K562 (cell line): Measurements from ENCODE around the gene SIRPG. TPM values are rescaled to one million over a fixed set of nuclear protein-coding genes. Genes with fewer than 3 reads are reported as not detected.

ENCODE experiments used
- ATAC-seq: fragments of 200-7000 bp; cut with Tn5 transposase; 3 replicates; pipeline ENCODE4 v1.9.1; 2020; ENCODE audit warnings: moderate library complexity
- BruUV-seq: library from RNA; stranded (reverse); fragments of 400-500 nt; replicated peaks from 2 replicates; lab custom pipeline; 2021; lab: Mats Ljungman, UMichigan
- CTCF ChIA-PET: fragments of 300-600 bp; formaldehyde crosslinking; extraction: SDS; loops from one replicate; lab custom pipeline; 2021; ENCODE audit warnings: low intra/inter-chr PET ratio; lab: Yijun Ruan, JAX
- POLR2A ChIA-PET: fragments of 300-600, 350-650 bp; sonication (Branson Sonifier 250); formaldehyde crosslinking; extraction: SDS; loops from one replicate; lab custom pipeline; 2021; ENCODE audit warnings: antibody characterized with exemption, inconsistent platforms; lab: Yijun Ruan, JAX
- DNase-seq, 4 experiments: peaks; one replicate each; pipeline versions ENCODE4 v3.0.0 to v3.0.0-alpha.2; 2011 to 2018; ENCODE audit warnings: low spot score in 3 of 4, mixed read lengths in 3 of 4; ENCODE audit errors: extremely low read depth in 1 of 4
- FAIRE-seq: peaks from 2 replicates; lab custom pipeline; 2011; peaks lifted over from hg19 to GRCh38; lab: Jason Lieb, UNC
- H2AFZ ChIP-seq: 2 replicates; pipeline ENCODE4 v1.6.0; 2011; ENCODE audit warnings: low read depth, low read length, control low read depth, inconsistent platforms
- H3K27ac ChIP-seq: fragments of 200-600 bp; 3 replicates; pipeline ENCODE4 v1.8.0; 2011; ENCODE audit warnings: low read depth, mild to moderate bottlenecking, control low read depth, inconsistent platforms, low read length, moderate library complexity, mixed read lengths; ENCODE audit errors: extremely low read depth
- H3K27me3 ChIP-seq, 2 experiments: fragments of 300-600 bp in 1 of 2; 2 replicates in 1 of 2; 3 replicates in 1 of 2; pipeline versions ENCODE4 v1.6.0 to v1.8.0; 2011; ENCODE audit warnings: inconsistent platforms in 2 of 2, low read length in 2 of 2, mild to moderate bottlenecking in 1 of 2, mixed read lengths in 1 of 2, moderate library complexity in 1 of 2; ENCODE audit not compliant: control insufficient read depth in 2 of 2, insufficient read depth in 2 of 2
- H3K36me3 ChIP-seq: fragments of 300-600 bp; 3 replicates; pipeline ENCODE4 v1.8.0; 2011; ENCODE audit warnings: mild to moderate bottlenecking, low read length, inconsistent platforms; ENCODE audit not compliant: control insufficient read depth, insufficient read depth
- H3K4me1 ChIP-seq, 2 experiments: fragments of 200-600 bp in 1 of 2; replicated peaks in 1 of 2; 2 replicates in 1 of 2; 3 replicates in 1 of 2; pipeline versions ENCODE4 v1.5.1 to v1.8.0; 2011; ENCODE audit warnings: inconsistent platforms in 2 of 2, low read length in 2 of 2, mild to moderate bottlenecking in 1 of 2, mixed read lengths in 1 of 2, moderate library complexity in 1 of 2; ENCODE audit not compliant: control insufficient read depth in 2 of 2, insufficient read depth in 2 of 2
- H3K4me2 ChIP-seq: 2 replicates; pipeline ENCODE4 v1.6.1; 2011; ENCODE audit warnings: low read length, control low read depth, inconsistent platforms, mixed read lengths; ENCODE audit not compliant: insufficient read depth
- H3K4me3 ChIP-seq: fragments of 200-600 bp; sonication (generic), shearing (Covaris generic); 2 replicates; pipeline ENCODE4 v1.5.1; 2016; ENCODE audit warnings: control low read depth, inconsistent platforms
- H3K79me2 ChIP-seq: fragments of 200-600 bp; 3 replicates; pipeline ENCODE4 v1.8.0; 2011; ENCODE audit warnings: low read length, inconsistent platforms; ENCODE audit not compliant: control insufficient read depth, insufficient read depth
- H3K9ac ChIP-seq, 2 experiments: 2 replicates each; pipeline versions ENCODE4 v1.6.0 to v1.6.1; 2011; ENCODE audit warnings: low read depth in 2 of 2, low read length in 2 of 2, control low read depth in 1 of 2, inconsistent platforms in 1 of 2, mild to moderate bottlenecking in 1 of 2, mixed read lengths in 1 of 2; ENCODE audit not compliant: insufficient read depth in 1 of 2
- H3K9me1 ChIP-seq: one replicate; pipeline ENCODE4 v1.6.0; 2011; ENCODE audit warnings: inconsistent platforms, mild to moderate bottlenecking, low read length, moderate library complexity; ENCODE audit not compliant: control insufficient read depth, insufficient read depth
- H3K9me3 ChIP-seq: replicated peaks from 2 replicates; pipeline ENCODE4 v1.5.1; 2011; ENCODE audit warnings: low read depth, low read length, inconsistent platforms; ENCODE audit not compliant: control insufficient read depth, insufficient read depth
- H4K20me1 ChIP-seq: replicated peaks from 2 replicates; pipeline ENCODE4 v1.6.1; 2011; ENCODE audit warnings: low read length, inconsistent platforms, mixed read lengths; ENCODE audit not compliant: control insufficient read depth, insufficient read depth
- MTA3 ChIP-seq: fragments of 450-650 bp; formaldehyde crosslinking; IDR thresholded peaks from 2 replicates; pipeline ENCODE4 v1.6.1; 2017; ENCODE audit warnings: mild to moderate bottlenecking, borderline replicate concordance
- PHTF2 ChIP-seq: fragments of 250-450 bp; sonication (Bioruptor Pico); IDR thresholded peaks from 2 replicates; pipeline ENCODE4 v1.5.0; 2021; ENCODE audit warnings: mild to moderate bottlenecking
- WGBS: fragments of 100-300 bp; shearing (Covaris generic); methylation state at CpG from one replicate; pipeline ENCODE4 v1.1.6; 2016; ENCODE audit warnings: low coverage, mixed read lengths; ENCODE audit not compliant: insufficient coverage; ENCODE audit errors: missing lambda C conversion rate; 5-methylcytosine and 5-hydroxymethylcytosine counted together
- in situ Hi-C: fragments of 300-500 bp; cut with MboI; formaldehyde crosslinking; loops from 4 replicates; pipeline ENCODE4 v1.15.0; 2018; ENCODE audit warnings: inconsistent platforms, mixed read lengths
- intact Hi-C: fragments of 100-400 bp; cut with micrococcal nuclease; formaldehyde crosslinking; loops from 2 replicates; pipeline ENCODE4 v1.14.2; 2022
- polyA plus RNA-seq, 8 experiments: library from polyadenylated mRNA; depleted of rRNA in 4 of 8; stranded (reverse) in 5 of 8; unstranded in 3 of 8; fragments of >200 nt; fragmentation: Nextera tagmentation in 2 of 8; fragmentation: Illumina TruSeq in 1 of 8; extraction: Ambion mirVana in 2 of 8; extraction: Trizol in 1 of 8; gene quantifications; 2 replicates each; pipeline versions ENCODE4 v1.2.1 to v1.2.3, GENCODE V29; 2011 to 2014; ENCODE audit warnings: inconsistent platforms in 1 of 8, missing spikeins in 1 of 8
- small RNA-seq: library from RNA; depleted of rRNA; stranded (forward); fragments of <200 nt; gene quantifications from one replicate; pipeline ENCODE3, GENCODE V24; 2014
- total RNA-seq, 7 experiments: library from RNA; depleted of rRNA in 6 of 7; stranded (reverse); fragments of >200 nt in 6 of 7; fragmentation: Illumina TruSeq in 2 of 7; extraction: Trizol in 2 of 7; gene quantifications; 2 replicates each; pipeline versions ENCODE4 v1.2.1 to v1.2.3, GENCODE V29; 2011 to 2021; ENCODE audit warnings: low replicate concordance in 1 of 7
- TF ChIP-seq, protein P1 (sequence below): fragments of 250-450 bp; sonication (Bioruptor Pico); IDR thresholded peaks from 2 replicates; pipeline ENCODE4 v1.9.0; 2021; ENCODE audit warnings: mild to moderate bottlenecking, inconsistent platforms

SIRPG gene
- total and polyA plus RNA-seq, 9 of the 15 experiments (the other 6 are each of a cell fraction or from before 2014, with no cell fraction given): not detected

DNA sequence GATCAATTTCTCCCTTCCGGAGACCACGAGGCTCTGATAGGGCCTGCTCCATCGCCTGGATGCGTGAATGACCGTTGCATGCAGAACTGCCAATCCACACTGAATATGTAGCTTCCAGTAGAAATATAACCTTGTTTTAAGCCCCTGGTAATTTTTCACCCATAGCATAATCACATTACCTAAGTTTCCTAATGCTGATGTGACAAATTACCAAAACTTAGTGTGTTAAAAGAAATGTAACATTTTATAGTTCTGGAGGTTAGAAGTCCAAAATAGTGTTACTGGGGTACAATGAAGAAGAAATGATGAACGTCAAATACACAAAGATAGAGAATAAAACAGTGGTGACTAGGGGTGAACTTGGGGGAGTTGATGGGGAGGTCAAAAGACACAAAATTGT, 78.1 kb downstream of the SIRPG start:
- no peak overlapping the region for H2AFZ ChIP-seq
- ChIA-PET CTCF (no interaction called here), POLR2A (no interaction called here)
- H3K79me2 ChIP-seq: no peaks in the 10 kb centered on the region
- BruUV-seq: no TSS peak
- TF ChIP-seq, protein P1, sequence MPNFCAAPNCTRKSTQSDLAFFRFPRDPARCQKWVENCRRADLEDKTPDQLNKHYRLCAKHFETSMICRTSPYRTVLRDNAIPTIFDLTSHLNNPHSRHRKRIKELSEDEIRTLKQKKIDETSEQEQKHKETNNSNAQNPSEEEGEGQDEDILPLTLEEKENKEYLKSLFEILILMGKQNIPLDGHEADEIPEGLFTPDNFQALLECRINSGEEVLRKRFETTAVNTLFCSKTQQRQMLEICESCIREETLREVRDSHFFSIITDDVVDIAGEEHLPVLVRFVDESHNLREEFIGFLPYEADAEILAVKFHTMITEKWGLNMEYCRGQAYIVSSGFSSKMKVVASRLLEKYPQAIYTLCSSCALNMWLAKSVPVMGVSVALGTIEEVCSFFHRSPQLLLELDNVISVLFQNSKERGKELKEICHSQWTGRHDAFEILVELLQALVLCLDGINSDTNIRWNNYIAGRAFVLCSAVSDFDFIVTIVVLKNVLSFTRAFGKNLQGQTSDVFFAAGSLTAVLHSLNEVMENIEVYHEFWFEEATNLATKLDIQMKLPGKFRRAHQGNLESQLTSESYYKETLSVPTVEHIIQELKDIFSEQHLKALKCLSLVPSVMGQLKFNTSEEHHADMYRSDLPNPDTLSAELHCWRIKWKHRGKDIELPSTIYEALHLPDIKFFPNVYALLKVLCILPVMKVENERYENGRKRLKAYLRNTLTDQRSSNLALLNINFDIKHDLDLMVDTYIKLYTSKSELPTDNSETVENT (CRISPR knock-in tag): no peak
- TF ChIP-seq MTA3 (no peak), PHTF2 (no peak)
- H3K27me3 ChIP-seq: no peaks in the 10 kb centered on the region
- no peak overlapping the region for H3K27ac ChIP-seq
- DNase-seq (no peak), FAIRE-seq (no peak), ATAC-seq (no peak)
- no peaks in the 10 kb centered on the region for H3K4me1 ChIP-seq
- H3K4me2 ChIP-seq: no peak overlapping the region
- no peaks in the 10 kb centered on the region for H3K36me3 ChIP-seq
- in situ Hi-C loops: no loop called here
- H3K9me3 ChIP-seq: no peaks in the 10 kb centered on the region
- H4K20me1 ChIP-seq: no peaks in the 10 kb centered on the region
- H3K9me1 ChIP-seq: no peaks in the 10 kb centered on the region
- no peak overlapping the region for H3K9ac ChIP-seq
- WGBS: 0% methylated on average over 1 of the region's 6 CpGs
- H3K4me3 ChIP-seq: no peak overlapping the region
- intact Hi-C loops: no loop called here

Small RNA genes lying within 50 kb of the gene (small RNA-seq; reads per million reads assigned to genes)
- gene AL109809.3 (not detected), gene RN7SL561P (not detected)

Other genes starting within 250 kb of the SIRPG start
- gene NSFL1C, start 190.9 kb downstream of the SIRPG start, total RNA-seq (2014; rRNA removed): 69.8 and 82.5 TPM in 2 replicates
- 27.2 and 29.9 TPM in 2 replicates for gene NSFL1C, start 190.9 kb downstream of the SIRPG start, total RNA-seq (2014; rRNA removed; fragmentation: Illumina TruSeq; extraction: Trizol)
- gene NSFL1C, start 190.9 kb downstream of the SIRPG start, total RNA-seq (2015; rRNA removed; fragmentation: Illumina TruSeq; extraction: Trizol): 35.4 and 36.3 TPM in 2 replicates
- 97.3 and 99.1 TPM in 2 replicates for gene NSFL1C, start 190.9 kb downstream of the SIRPG start, total RNA-seq (2021)
- 20.8 and 26.5 TPM in 2 replicates for gene NSFL1C, start 190.9 kb downstream of the SIRPG start, polyA plus RNA-seq (2011; rRNA removed)
- gene NSFL1C, start 190.9 kb downstream of the SIRPG start, polyA plus RNA-seq (2014; fragmentation: Illumina TruSeq; extraction: Trizol): 104 and 119 TPM in 2 replicates
- 10 to 100 TPM; 39.3 to 47.0 TPM for gene NSFL1C, start 190.9 kb downstream of the SIRPG start, polyA plus RNA-seq (2014; fragmentation: Nextera tagmentation; extraction: Ambion mirVana)
- gene NSFL1C, start 190.9 kb downstream of the SIRPG start, polyA plus RNA-seq (2014; rRNA removed): 53.8 and 71.3 TPM in 2 replicates
- gene SIRPB2, start 166.4 kb downstream of the SIRPG start, total RNA-seq (2014; rRNA removed): not detected in 2 replicates
- not detected in 2 replicates for gene SIRPB2, start 166.4 kb downstream of the SIRPG start, total RNA-seq (2014; rRNA removed; fragmentation: Illumina TruSeq; extraction: Trizol)
- 0.07 TPM in 1 of 2 replicates, not detected in the other for gene SIRPB2, start 166.4 kb downstream of the SIRPG start, total RNA-seq (2015; rRNA removed; fragmentation: Illumina TruSeq; extraction: Trizol)
- gene SIRPB2, start 166.4 kb downstream of the SIRPG start, total RNA-seq (2021): not detected in 2 replicates
- not detected in 2 replicates for gene SIRPB2, start 166.4 kb downstream of the SIRPG start, polyA plus RNA-seq (2011; rRNA removed)
- not detected in 2 replicates for gene SIRPB2, start 166.4 kb downstream of the SIRPG start, polyA plus RNA-seq (2014; fragmentation: Illumina TruSeq; extraction: Trizol)
- gene SIRPB2, start 166.4 kb downstream of the SIRPG start, polyA plus RNA-seq (2014; fragmentation: Nextera tagmentation; extraction: Ambion mirVana): under 1 TPM in 1 of 2 experiments, not detected in 1; 0.07 TPM
- not detected in 2 replicates for gene SIRPB2, start 166.4 kb downstream of the SIRPG start, polyA plus RNA-seq (2014; rRNA removed)
- not detected in 2 replicates for gene SIRPD, start 100.1 kb downstream of the SIRPG start, total RNA-seq (2014; rRNA removed)
- not detected in 2 replicates for gene SIRPD, start 100.1 kb downstream of the SIRPG start, total RNA-seq (2014; rRNA removed; fragmentation: Illumina TruSeq; extraction: Trizol)
- gene SIRPD, start 100.1 kb downstream of the SIRPG start, total RNA-seq (2015; rRNA removed; fragmentation: Illumina TruSeq; extraction: Trizol): not detected in 2 replicates
- gene SIRPD, start 100.1 kb downstream of the SIRPG start, total RNA-seq (2021): not detected in 2 replicates
- not detected in 2 replicates for gene SIRPD, start 100.1 kb downstream of the SIRPG start, polyA plus RNA-seq (2011; rRNA removed)
- gene SIRPD, start 100.1 kb downstream of the SIRPG start, polyA plus RNA-seq (2014; fragmentation: Illumina TruSeq; extraction: Trizol): not detected in 2 replicates
- gene SIRPD, start 100.1 kb downstream of the SIRPG start, polyA plus RNA-seq (2014; fragmentation: Nextera tagmentation; extraction: Ambion mirVana): not detected
- not detected in 2 replicates for gene SIRPD, start 100.1 kb downstream of the SIRPG start, polyA plus RNA-seq (2014; rRNA removed)
- not detected in 2 replicates for gene SIRPB1, start 37.8 kb downstream of the SIRPG start, total RNA-seq (2014; rRNA removed)
- gene SIRPB1, start 37.8 kb downstream of the SIRPG start, total RNA-seq (2014; rRNA removed; fragmentation: Illumina TruSeq; extraction: Trizol): not detected in 2 replicates
- not detected in 2 replicates for gene SIRPB1, start 37.8 kb downstream of the SIRPG start, total RNA-seq (2015; rRNA removed; fragmentation: Illumina TruSeq; extraction: Trizol)
- gene SIRPB1, start 37.8 kb downstream of the SIRPG start, total RNA-seq (2021): not detected in 2 replicates
- gene SIRPB1, start 37.8 kb downstream of the SIRPG start, polyA plus RNA-seq (2011; rRNA removed): not detected in 2 replicates
- not detected in 2 replicates for gene SIRPB1, start 37.8 kb downstream of the SIRPG start, polyA plus RNA-seq (2014; fragmentation: Illumina TruSeq; extraction: Trizol)
- gene SIRPB1, start 37.8 kb downstream of the SIRPG start, polyA plus RNA-seq (2014; fragmentation: Nextera tagmentation; extraction: Ambion mirVana): not detected
- not detected in 2 replicates for gene SIRPB1, start 37.8 kb downstream of the SIRPG start, polyA plus RNA-seq (2014; rRNA removed)
- gene SIRPA, start 237.6 kb upstream of the SIRPG start, total RNA-seq (2014; rRNA removed): 0.04 TPM in 1 of 2 replicates, not detected in the other
- 0.10 and 0.11 TPM in 2 replicates for gene SIRPA, start 237.6 kb upstream of the SIRPG start, total RNA-seq (2014; rRNA removed; fragmentation: Illumina TruSeq; extraction: Trizol)
- 0.23 and 0.25 TPM in 2 replicates for gene SIRPA, start 237.6 kb upstream of the SIRPG start, total RNA-seq (2015; rRNA removed; fragmentation: Illumina TruSeq; extraction: Trizol)
- gene SIRPA, start 237.6 kb upstream of the SIRPG start, total RNA-seq (2021): 0.40 and 0.56 TPM in 2 replicates
- 0.08 and 4.4 TPM in 2 replicates for gene SIRPA, start 237.6 kb upstream of the SIRPG start, polyA plus RNA-seq (2011; rRNA removed)
- 0.25 and 0.28 TPM in 2 replicates for gene SIRPA, start 237.6 kb upstream of the SIRPG start, polyA plus RNA-seq (2014; fragmentation: Illumina TruSeq; extraction: Trizol)
- gene SIRPA, start 237.6 kb upstream of the SIRPG start, polyA plus RNA-seq (2014; fragmentation: Nextera tagmentation; extraction: Ambion mirVana): under 1 TPM in 1 of 2 experiments, not detected in 1; 0.01 TPM
- 0.08 and 0.09 TPM in 2 replicates for gene SIRPA, start 237.6 kb upstream of the SIRPG start, polyA plus RNA-seq (2014; rRNA removed)